ENCODE measurements around the gene ABCA1.
"Not testable (repeated sequence)": the region's sequence is repeated elsewhere in the genome, so short reads cannot be mapped to it uniquely, and the experiment has no call there.

Gene ABCA1

DNA sequence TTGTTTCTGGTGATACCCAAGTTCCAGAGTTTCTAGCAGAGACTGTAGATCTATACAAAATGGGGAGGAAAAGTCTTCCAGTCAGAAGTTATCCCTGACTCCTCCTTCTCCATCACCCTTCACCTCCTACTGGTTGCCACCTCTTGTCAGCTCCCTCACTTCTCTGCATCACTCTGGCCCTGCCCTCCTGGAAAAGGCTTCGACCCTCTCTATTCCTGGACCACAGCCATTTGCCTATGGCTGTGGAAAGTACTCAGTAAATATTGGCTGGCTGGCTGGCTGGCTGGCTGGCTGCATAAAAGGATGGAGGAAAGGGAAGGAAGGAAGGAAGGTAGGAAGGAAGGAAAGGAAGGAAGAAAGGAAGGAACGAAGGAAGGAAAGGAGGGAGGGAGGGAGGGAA, 32.7 kb upstream of the ABCA1 start:
- no peaks in the 10 kb centered on the region for H3K9me3 ChIP-seq (ENCODE audit: control insufficient read depth, low read length)
- H3K4me1 ChIP-seq, result no peaks in the 10 kb centered on the region
- no peak overlapping the region for H3K4me3 ChIP-seq (ENCODE audit: low read depth, low read length)
- no peaks in the 10 kb centered on the region for H3K79me2 ChIP-seq
- no peaks in the 10 kb centered on the region for H3K36me3 ChIP-seq (ENCODE audit: control insufficient read depth, insufficient read depth, low read length)
- TF ChIP-seq, protein P1, sequence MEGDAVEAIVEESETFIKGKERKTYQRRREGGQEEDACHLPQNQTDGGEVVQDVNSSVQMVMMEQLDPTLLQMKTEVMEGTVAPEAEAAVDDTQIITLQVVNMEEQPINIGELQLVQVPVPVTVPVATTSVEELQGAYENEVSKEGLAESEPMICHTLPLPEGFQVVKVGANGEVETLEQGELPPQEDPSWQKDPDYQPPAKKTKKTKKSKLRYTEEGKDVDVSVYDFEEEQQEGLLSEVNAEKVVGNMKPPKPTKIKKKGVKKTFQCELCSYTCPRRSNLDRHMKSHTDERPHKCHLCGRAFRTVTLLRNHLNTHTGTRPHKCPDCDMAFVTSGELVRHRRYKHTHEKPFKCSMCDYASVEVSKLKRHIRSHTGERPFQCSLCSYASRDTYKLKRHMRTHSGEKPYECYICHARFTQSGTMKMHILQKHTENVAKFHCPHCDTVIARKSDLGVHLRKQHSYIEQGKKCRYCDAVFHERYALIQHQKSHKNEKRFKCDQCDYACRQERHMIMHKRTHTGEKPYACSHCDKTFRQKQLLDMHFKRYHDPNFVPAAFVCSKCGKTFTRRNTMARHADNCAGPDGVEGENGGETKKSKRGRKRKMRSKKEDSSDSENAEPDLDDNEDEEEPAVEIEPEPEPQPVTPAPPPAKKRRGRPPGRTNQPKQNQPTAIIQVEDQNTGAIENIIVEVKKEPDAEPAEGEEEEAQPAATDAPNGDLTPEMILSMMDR (IDR thresholded peaks at IDR 0.05), result no peak
- no peaks in the 10 kb centered on the region for H3K27me3 ChIP-seq (ENCODE audit: control insufficient read depth, insufficient read depth, low read length)
- H3K9ac ChIP-seq, result no peak overlapping the region
- no peak overlapping the region for H3K27ac ChIP-seq
- no peak overlapping the region for H3K4me2 ChIP-seq (ENCODE audit: low read length)
- H2AFZ ChIP-seq, result no peak overlapping the region

DNA sequence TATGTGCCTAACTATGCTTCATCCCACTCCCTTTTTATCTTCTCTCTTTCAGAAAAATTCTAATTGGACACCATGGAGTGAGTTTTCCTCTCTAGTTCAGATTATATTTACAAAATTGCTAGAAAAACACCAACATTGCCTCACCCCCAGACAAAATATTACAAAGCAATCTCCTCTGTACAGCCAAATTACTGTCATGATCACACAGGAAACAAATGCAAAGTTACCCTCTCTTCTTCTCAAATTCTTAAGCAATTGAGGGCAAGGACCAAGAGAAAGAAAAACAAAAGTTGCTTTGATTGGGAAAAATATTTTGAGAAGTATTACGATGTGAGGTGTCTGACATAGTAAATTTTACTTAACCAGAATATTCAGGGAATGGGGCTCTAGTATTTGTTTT, 30.8 kb upstream of the ABCA1 start:
- no peaks in the 10 kb centered on the region for H3K9me3 ChIP-seq (ENCODE audit: control insufficient read depth, low read length)
- no peak overlapping the region for H2AFZ ChIP-seq
- H3K4me3 ChIP-seq (ENCODE audit: low read depth, low read length), result no peak overlapping the region
- no peak overlapping the region for H3K9ac ChIP-seq
- H3K27ac ChIP-seq, result no peak overlapping the region
- TF ChIP-seq, protein P1 (IDR thresholded peaks at IDR 0.05), result no peak
- H3K79me2 ChIP-seq, result no peaks in the 10 kb centered on the region
- H3K4me2 ChIP-seq (ENCODE audit: low read length), result no peak overlapping the region
- no peaks in the 10 kb centered on the region for H3K4me1 ChIP-seq
- H3K36me3 ChIP-seq (ENCODE audit: control insufficient read depth, insufficient read depth, low read length), result no peaks in the 10 kb centered on the region
- no peaks in the 10 kb centered on the region for H3K27me3 ChIP-seq (ENCODE audit: control insufficient read depth, insufficient read depth, low read length)

DNA sequence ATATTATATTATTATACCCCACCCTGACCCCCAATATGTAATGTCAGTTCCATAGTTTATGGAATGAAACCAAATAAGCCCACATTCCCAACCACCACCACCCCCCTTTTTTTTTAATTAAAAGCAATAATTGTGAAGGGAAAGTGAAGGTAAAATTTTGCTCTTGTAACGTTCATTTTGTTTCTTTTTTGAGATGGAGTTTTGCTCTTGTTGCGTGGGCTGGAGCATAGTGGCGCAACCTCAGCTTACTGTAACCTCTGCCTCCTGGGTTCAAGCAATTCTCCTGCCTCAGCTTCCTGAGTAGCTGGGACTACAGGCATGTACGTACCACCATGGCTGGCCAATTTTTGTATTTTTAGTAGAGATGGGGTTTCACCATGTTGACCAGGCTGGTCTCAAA, 30.1 kb upstream of the ABCA1 start:
- H3K4me3 ChIP-seq (ENCODE audit: low read depth, low read length), result not testable (repeated sequence)

DNA sequence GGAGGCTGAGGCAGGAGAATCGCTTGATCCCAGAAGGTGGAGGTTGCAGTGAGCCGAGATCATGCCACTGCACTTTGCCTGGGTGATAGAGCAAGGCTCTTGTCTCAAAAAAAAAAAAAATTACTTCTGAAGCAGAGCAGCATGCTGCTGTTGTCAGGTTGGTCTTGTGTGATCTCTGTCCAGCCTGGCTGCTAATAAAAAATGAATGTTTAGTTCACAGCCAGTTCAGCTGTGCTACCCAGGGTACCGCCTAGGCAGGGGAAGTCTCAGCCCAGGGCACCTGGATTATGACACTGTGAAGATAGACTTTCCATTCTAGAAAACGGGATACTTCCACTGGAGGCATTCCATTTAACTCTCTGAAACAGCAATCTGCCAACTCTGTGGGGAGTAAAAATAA, 23.5 kb upstream of the ABCA1 start:
- no peak overlapping the region for H3K4me3 ChIP-seq (ENCODE audit: low read depth, low read length)
- no peaks in the 10 kb centered on the region for H3K27me3 ChIP-seq (ENCODE audit: control insufficient read depth, insufficient read depth, low read length)
- no peaks in the 10 kb centered on the region for H3K79me2 ChIP-seq
- H3K4me2 ChIP-seq (ENCODE audit: low read length), result no peak overlapping the region
- no peak overlapping the region for H3K27ac ChIP-seq
- no peak overlapping the region for H3K9ac ChIP-seq
- no peak overlapping the region for H2AFZ ChIP-seq
- no peaks in the 10 kb centered on the region for H3K4me1 ChIP-seq
- no peaks in the 10 kb centered on the region for H3K36me3 ChIP-seq (ENCODE audit: control insufficient read depth, insufficient read depth, low read length)
- TF ChIP-seq, protein P1 (IDR thresholded peaks at IDR 0.05), result no peak
- H3K9me3 ChIP-seq (ENCODE audit: control insufficient read depth, low read length), result no peaks in the 10 kb centered on the region

More for the DNA sequence above, 30.1 kb upstream of the ABCA1 start:
- not testable (repeated sequence) for H3K4me2 ChIP-seq (ENCODE audit: low read length); H3K4me1 ChIP-seq; H3K9me3 ChIP-seq (ENCODE audit: control insufficient read depth, low read length); H3K36me3 ChIP-seq (ENCODE audit: control insufficient read depth, insufficient read depth, low read length); H3K27me3 ChIP-seq (ENCODE audit: control insufficient read depth, insufficient read depth, low read length); H3K9ac ChIP-seq; H2AFZ ChIP-seq; H3K79me2 ChIP-seq; H3K27ac ChIP-seq

DNA sequence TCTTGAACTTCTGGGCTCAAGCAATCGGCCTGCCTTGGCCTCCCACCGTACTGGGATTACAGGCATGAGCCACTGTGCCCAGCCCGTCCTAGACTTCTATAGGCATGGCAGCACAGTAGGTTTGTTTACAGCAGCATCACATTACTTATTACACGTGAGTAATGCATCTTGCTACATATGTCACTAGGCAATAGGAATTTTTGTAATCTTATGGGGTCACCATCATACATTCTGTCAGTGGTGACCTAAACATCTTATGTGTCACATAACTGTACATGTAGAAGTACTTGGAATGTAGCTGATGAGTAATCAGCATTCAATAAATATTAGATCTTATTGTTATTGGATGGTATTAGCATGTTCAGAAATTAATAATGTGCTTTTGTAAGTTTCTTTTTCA, 22.9 kb upstream of the ABCA1 start:
- H3K27ac ChIP-seq, result no peak overlapping the region
- H3K4me2 ChIP-seq (ENCODE audit: low read length), result no peak overlapping the region
- no peak overlapping the region for H3K9ac ChIP-seq
- TF ChIP-seq, protein P1 (IDR thresholded peaks at IDR 0.05), result no peak
- no peaks in the 10 kb centered on the region for H3K4me1 ChIP-seq
- H2AFZ ChIP-seq, result no peak overlapping the region
- no peaks in the 10 kb centered on the region for H3K27me3 ChIP-seq (ENCODE audit: control insufficient read depth, insufficient read depth, low read length)
- no peaks in the 10 kb centered on the region for H3K79me2 ChIP-seq
- H3K9me3 ChIP-seq (ENCODE audit: control insufficient read depth, low read length), result no peaks in the 10 kb centered on the region
- no peak overlapping the region for H3K4me3 ChIP-seq (ENCODE audit: low read depth, low read length)
- H3K36me3 ChIP-seq (ENCODE audit: control insufficient read depth, insufficient read depth, low read length), result no peaks in the 10 kb centered on the region
